OCI-LY3 (cell line): Measurements from ENCODE around the gene ATOSA.

Source experiments
- H2AFZ ChIP-seq: fragments of 200-600, 300-600 bp; shearing (Covaris generic); 2 replicates; pipeline ENCODE4 v1.6.0; 2014; ENCODE audit warnings: antibody characterized with exemption, low read depth, low read length
- H3K27ac ChIP-seq: fragments of 200-600, 300-600 bp; sonication (generic); 2 replicates; pipeline ENCODE4 v1.5.1; 2014; ENCODE audit warnings: mild to moderate bottlenecking, low read length, moderate library complexity, mixed read lengths
- H3K27me3 ChIP-seq: fragments of 200-600, 300-600 bp; sonication (generic); 2 replicates; pipeline ENCODE4 v1.6.1; 2014; ENCODE audit warnings: low read depth, low read length, mixed read lengths
- H3K36me3 ChIP-seq: fragments of 200-600, 300-600 bp; sonication (generic); replicated peaks from 2 replicates; pipeline ENCODE3; 2014; ENCODE audit warnings: low read depth, low read length, mixed read lengths
- H3K4me1 ChIP-seq: fragments of 300-600, 200-600 bp; sonication (generic); 2 replicates; pipeline ENCODE4 v1.6.1; 2014; ENCODE audit warnings: low read length, mixed read lengths
- H3K4me2 ChIP-seq: fragments of 200-600, 300-600 bp; sonication (generic); 2 replicates; pipeline ENCODE4 v1.6.1; 2014; ENCODE audit warnings: low read length, mixed read lengths
- H3K4me3 ChIP-seq: fragments of 300-600, 200-600 bp; sonication (generic); 2 replicates; pipeline ENCODE4 v1.5.1; 2014; ENCODE audit warnings: antibody characterized with exemption, mild to moderate bottlenecking, low read length, moderate library complexity
- H3K79me2 ChIP-seq: fragments of 300-600, 200-600 bp; shearing (Covaris generic); 2 replicates; pipeline ENCODE4 v1.6.1; 2014; ENCODE audit warnings: mild to moderate bottlenecking, low read length, mixed read lengths
- H3K9ac ChIP-seq: fragments of 300-600, 200-600 bp; shearing (Covaris generic); 2 replicates; pipeline ENCODE4 v1.6.0; 2014; ENCODE audit warnings: mild to moderate bottlenecking, low read length, moderate library complexity
- H3K9me3 ChIP-seq: fragments of 200-600, 300-600 bp; shearing (Covaris generic); 2 replicates; pipeline ENCODE4 v1.6.1; 2014; ENCODE audit warnings: low read length, mixed read lengths; ENCODE audit not compliant: insufficient read depth
- H4K20me1 ChIP-seq: fragments of 200-600, 300-600 bp; sonication (generic); 2 replicates; pipeline ENCODE4 v1.6.1; 2016; ENCODE audit warnings: low read length, mixed read lengths; ENCODE audit not compliant: insufficient read depth
- CTCF ChIP-seq: fragments of 200-600, 300-600 bp; sonication (generic); IDR thresholded peaks from 2 replicates; pipeline ENCODE4 v1.5.1; 2014; ENCODE audit warnings: antibody characterized with exemption, low read length, low read depth
- EZH2phosphoT487 ChIP-seq: fragments of 200-600 bp; shearing (Covaris generic); IDR thresholded peaks from 2 replicates; pipeline ENCODE4 v1.6.1; 2018; ENCODE audit warnings: antibody characterized with exemption, mixed run types, low read depth

ATOSA gene

GRCh38 chr15:52656412-52656811, 22.8 kb downstream of the ATOSA start:
- Histone ChIP-seq H3K4me1 (peaks cover 6% of the 10 kb centered on the region; the same call in 1 of the 2 replicates), H3K36me3 (peaks cover 19% of the 10 kb centered on the region), H3K4me3 (no peak overlapping the region)

DNA sequence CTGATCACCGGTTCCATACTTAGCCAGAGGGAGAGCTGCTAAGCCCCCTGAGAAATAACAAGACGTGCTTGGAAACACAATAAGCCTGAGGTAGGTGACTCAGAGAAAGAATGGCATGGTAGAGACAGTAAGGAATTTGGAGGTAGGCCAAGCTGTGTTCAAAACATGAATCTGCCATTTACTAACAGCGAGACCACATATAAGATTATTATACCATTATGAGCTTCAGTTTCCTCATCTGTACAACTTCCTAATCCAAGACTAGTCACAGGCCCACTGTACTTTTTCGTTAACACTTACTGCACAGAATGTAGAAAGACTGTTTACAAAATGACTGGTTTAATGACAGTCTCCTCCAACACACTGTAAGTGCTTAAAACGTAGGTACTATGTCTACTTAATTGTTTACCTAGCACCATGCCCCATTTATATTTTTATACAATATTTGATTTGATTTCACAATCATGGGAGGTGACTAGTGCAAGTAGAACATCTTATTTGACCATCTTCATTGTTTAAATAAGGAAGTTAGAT, 25.7 kb downstream of the ATOSA start:
- Histone ChIP-seq H3K9ac (no peak overlapping the region), H3K79me2 (no peaks in the 10 kb centered on the region), H3K4me2 (no peak overlapping the region), H3K36me3 (peaks cover 12% of the 10 kb centered on the region), H3K9me3 (no peaks in the 10 kb centered on the region), H3K4me1 (no peaks in the 10 kb centered on the region), H3K27me3 (no peaks in the 10 kb centered on the region), H4K20me1 (no peaks in the 10 kb centered on the region), H3K4me3 (no peak overlapping the region), H3K27ac (no peak overlapping the region), H2AFZ (no peak overlapping the region)
- TF ChIP-seq CTCF (no peak), EZH2phosphoT487 (no peak)

More at GRCh38 chr15:52656412-52656811, 22.8 kb downstream of the ATOSA start:
- Histone ChIP-seq H3K79me2 (no peaks in the 10 kb centered on the region), H4K20me1 (no peaks in the 10 kb centered on the region), H3K9me3 (no peaks in the 10 kb centered on the region), H3K9ac (no peak overlapping the region), H3K27ac (no peak overlapping the region), H3K27me3 (no peaks in the 10 kb centered on the region), H2AFZ (no peak overlapping the region), H3K4me2 (no peak overlapping the region)
- TF ChIP-seq CTCF (no peak), EZH2phosphoT487 (no peak)

DNA sequence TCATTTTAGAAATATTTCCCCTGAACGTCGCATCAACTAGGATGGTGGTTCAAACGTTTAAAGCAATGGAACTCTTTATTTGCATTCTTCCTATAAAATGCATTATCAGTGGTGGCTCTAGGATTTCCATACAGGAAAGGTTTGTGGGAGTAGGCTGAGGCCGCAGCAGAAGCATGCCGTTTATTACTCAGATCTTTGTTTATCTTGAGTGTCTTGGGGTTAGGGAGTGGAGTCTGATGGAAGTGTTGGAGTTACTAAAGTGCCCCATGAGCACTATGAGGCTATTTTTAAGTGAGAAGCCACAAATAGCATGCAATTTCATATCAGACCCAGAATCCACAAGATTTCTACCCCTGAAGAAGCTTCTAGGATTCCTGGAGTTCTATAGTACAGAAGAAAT, 26.2 kb downstream of the ATOSA start:
- H3K27me3 ChIP-seq, result no peaks in the 10 kb centered on the region
- TF ChIP-seq EZH2phosphoT487, result no peak
- TF ChIP-seq CTCF, result no peak
- no peak overlapping the region for H3K9ac ChIP-seq
- H3K4me3 ChIP-seq, result no peak overlapping the region
- no peaks in the 10 kb centered on the region for H3K79me2 ChIP-seq
- H3K4me1 ChIP-seq, result no peaks in the 10 kb centered on the region
- no peak overlapping the region for H2AFZ ChIP-seq
- H3K4me2 ChIP-seq, result no peak overlapping the region
- H3K36me3 ChIP-seq, result peaks cover 12% of the 10 kb centered on the region
- H4K20me1 ChIP-seq, result no peaks in the 10 kb centered on the region
- H3K27ac ChIP-seq, result no peak overlapping the region
- H3K9me3 ChIP-seq, result no peaks in the 10 kb centered on the region

DNA sequence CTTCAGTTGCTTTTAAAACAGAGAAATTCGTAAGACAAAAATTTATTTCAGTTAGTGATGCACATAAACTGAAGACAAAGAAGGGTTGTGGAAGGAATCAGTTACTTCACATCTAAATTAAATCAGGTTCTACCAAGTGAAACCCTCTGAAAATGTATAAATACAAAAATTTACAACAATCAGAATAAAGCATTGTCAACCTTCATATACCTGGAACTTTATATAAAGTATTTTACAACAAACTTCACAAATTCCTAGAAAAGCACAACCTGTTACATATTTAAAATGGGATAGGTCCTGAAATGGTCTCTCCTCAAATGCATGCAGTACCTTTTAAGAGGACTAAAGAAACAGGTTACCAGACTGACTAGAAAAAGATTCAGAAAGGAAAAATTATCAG, 26.9 kb downstream of the ATOSA start:
- Histone ChIP-seq H3K27me3 (no peaks in the 10 kb centered on the region), H3K4me1 (no peaks in the 10 kb centered on the region), H3K79me2 (no peaks in the 10 kb centered on the region)

More for the DNA sequence above, 26.9 kb downstream of the ATOSA start:
- Histone ChIP-seq H4K20me1 (no peaks in the 10 kb centered on the region), H3K27ac (no peak overlapping the region), H3K9me3 (no peaks in the 10 kb centered on the region), H3K9ac (no peak overlapping the region), H2AFZ (no peak overlapping the region), H3K36me3 (peaks cover 12% of the 10 kb centered on the region), H3K4me3 (no peak overlapping the region), H3K4me2 (no peak overlapping the region)
- TF ChIP-seq CTCF (no peak), EZH2phosphoT487 (no peak)
